Fibroblast of peridontal ligament (primary cell): ENCODE data around the gene IQGAP2.
A peak's percentile ranks its signal among the peaks of the same experiment; 100 is the strongest.

Experiments used
- DNase-seq: peaks from one replicate; pipeline ENCODE4 v3.0.0-alpha.2; 2010; ENCODE audit errors: extremely low read depth

Gene IQGAP2

DNA sequence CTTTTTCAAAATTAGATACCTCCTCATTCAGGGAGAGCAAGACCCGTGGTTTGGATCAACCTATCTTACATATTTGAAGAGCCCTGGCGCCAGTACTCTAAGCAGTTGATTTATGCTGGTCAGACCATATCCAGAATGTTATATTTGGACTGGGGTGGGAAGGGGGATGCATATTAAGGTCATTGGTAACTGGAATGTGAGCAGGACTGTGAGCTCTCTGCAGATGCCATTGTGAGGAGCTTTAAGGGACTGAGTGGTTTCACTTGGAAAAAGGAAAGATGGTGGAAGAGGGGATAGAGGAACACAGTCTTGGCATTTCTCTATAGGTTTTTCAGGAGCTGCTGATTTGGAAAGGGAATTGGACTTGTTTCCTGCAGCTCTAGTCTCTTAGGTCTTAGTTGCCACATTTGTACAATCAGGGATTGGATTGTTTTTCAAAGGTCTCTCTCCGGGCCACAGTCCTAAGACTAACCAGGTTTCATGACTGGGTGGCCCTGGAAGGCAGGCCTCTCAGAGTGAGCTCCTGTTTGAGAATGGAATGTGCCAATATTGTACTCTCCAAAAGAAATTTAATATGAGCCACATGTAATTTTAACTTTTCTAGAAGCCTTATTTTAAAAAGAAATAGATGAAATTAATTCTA, 287.1 kb downstream of the IQGAP2 start:
- no peak for DNase-seq

DNA sequence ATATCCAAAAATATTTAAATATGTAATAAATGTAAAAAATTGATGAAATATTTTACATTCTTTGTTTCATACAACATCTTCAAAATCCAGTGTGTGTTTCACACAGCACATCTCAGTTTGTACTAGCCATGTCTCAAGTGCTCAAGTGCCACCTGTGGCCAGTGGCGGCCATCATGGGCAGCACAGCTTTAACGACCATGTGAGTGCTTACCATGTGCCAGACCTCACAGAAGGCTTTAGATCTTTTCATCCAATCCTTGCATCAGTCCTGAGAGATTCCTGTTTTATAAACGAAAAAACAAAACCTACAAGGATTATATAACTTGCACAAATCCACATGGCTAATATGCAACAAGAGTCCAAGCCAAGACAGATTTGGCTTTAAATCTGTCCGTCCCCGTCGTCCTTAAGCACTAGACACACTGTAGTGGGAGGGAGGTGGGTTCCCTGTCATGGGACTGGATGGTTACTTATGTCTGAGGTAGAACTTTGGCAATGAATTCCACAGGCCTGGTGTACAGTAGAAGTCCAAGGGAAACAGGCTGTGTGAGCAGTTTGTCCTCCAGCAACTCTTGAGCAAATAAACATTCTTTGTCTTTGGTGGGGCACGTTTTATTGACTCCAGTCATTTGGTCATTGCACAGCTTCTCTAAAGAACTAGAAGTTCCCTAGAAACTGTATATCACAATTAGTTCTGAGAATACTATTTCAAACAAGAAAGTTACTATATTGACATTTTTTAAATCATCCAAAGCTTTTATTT, 287.8 kb downstream of the IQGAP2 start:
- DNase-seq = peak; percentile 79

DNA sequence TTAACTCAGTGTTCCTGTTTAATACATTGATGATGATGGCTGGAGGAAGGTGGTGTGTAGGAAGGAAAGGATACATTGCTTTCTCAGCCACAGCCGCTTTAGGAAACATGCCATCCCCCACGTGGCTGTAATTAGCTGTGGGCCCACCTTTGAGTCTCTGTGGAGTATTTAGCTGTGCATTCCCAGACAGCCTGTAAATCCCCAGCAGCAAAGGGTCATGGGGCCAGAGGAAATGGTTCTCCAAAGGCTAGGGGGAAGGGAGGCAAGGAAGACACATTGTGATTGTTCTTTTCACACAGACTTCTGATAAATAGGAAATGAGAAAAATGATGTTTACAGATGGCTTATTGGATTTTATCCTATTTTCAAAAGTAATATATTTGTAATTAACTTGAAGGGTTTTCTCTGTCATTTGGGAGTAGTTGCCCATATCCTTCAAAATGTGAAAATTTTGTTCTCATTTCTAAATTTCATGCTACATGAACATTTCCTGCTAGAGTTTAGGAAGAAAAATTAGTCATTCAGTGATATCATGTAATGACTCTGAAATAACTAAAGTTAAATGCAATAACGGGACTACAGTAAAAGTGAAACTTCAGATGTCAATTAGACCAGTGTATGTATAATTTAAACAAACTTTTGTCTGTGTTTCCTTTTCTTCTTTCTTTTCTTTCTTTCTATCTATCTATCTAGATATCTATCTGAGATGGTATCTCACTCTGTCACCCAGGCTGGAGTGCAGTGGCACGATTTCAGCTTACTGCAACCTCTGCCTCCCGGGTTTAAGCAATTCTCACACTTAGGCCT, 288.6 kb downstream of the IQGAP2 start:
- peak; percentile 74 for DNase-seq

DNA sequence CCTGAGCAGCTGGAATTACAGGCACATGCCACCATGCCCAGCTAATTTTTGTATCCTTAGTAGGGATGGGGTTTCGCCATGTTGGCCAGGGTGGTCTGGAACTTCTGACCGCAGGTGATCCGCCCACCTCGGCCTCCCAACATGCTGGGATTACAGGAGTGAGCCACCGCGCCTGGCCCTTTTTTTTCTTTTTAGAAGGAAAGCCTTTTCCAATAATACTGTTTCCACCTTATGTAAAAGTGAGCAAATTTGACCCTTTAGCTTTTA, 289.1 kb downstream of the IQGAP2 start:
- DNase-seq = no peak

DNA sequence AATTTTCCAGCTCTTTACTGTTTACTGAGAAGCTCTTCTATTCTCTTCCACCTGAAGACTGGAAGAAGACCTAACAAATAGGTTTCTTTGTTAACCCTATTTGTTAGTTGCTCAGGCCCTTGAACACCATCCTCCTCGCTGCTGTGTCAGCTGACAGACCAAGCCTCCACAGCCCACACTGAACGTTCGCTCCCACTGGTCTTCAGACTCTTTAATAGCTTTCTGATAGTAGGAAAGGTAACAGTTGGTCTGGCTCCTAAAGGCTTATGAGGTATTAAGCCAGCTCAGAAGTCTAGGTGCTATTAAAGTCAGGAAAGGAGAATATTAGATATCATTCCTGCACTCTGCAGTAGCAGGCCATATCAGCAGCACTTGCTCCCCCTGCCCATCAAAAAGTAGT, 289.6 kb downstream of the IQGAP2 start:
- DNase-seq = no peak

DNA sequence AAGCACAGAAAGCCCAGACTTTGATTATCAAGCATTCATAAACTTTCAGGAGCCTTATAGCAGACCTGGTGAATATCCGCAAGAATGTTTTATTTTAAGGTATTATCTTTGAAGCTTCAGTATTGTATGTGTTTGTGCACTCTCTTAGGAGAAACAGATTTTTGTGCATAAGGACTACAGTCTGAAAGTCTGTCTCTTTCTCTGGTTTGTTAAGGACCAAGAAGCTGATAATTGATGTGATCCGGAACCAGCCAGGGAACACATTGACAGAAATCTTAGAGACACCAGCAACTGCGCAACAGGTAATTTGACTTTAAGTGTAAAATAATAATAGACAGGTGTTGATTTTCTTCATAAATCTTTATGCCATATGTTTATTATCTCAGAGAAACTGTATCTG, 290.1 kb downstream of the IQGAP2 start:
- no peak for DNase-seq

DNA sequence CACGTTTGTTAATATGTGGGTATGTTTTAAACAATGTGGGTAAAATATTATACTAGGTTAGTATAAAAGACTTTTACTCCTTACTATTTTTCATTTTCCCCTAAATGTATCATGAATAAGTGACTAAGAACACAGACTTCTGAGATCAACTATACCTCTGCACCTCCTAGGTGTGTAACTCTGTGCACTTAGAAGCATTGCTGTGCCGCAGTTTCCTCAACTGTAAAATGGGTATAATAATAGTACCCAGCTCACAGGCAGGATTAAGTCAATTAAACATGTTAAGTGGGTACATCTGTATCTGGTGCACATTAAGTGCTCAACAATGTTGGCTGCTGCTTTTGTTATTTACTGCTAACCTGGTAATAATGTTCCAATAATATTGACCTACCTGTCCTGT, 291.2 kb downstream of the IQGAP2 start:
- DNase-seq = no peak

DNA sequence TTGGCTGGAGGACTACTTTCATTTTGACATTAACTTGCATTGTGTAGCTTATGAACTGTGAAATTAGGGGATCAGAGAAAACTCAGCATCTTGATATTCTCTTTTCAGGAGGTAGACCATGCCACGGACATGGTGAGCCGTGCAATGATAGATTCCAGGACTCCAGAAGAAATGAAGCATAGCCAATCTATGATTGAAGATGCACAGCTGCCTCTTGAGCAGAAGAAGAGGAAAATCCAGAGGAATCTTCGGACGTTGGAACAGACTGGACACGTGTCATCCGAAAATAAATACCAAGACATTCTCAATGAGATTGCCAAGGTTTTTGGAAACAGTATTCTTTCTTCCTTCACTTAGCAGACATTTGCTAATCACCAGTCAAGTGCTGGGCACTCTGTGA, 292.3 kb downstream of the IQGAP2 start:
- no peak for DNase-seq

DNA sequence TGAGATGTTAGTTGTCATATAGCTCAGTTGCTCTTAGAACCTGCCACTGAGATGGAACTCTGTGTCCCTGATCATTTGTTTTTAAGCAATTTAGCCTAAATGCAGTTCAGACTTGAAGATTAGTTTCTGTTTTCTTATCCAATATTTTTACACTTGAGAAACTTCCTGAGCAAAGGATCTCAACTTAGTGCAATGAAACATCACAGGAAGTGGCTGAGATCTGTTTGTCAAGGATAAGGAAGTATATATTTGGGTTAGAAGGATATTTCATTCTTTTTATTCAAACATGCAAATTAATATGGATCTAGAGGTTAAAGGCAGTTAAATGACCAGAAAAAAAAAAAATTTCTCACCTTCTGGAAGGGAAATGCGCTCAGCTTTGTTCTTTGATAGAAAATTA, 293.2 kb downstream of the IQGAP2 start:
- DNase-seq = no peak

DNA sequence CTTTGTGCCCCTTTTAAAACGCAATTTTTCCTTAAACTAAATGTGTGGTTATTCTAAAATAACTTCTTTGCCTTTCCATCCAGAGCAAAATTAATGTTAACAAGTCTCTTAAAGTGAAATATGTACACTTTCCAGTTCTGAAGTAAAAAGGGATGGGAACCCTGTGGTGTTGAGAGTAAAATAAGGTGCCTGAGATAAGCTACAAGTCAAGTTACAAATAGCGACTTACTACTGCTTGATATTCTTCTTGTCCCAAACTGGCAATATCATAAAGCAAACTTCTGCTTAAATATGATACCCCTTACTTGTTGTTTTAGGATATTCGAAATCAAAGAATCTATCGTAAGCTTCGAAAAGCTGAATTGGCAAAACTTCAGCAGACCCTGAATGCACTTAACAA, 294.6 kb downstream of the IQGAP2 start:
- no peak for DNase-seq

DNA sequence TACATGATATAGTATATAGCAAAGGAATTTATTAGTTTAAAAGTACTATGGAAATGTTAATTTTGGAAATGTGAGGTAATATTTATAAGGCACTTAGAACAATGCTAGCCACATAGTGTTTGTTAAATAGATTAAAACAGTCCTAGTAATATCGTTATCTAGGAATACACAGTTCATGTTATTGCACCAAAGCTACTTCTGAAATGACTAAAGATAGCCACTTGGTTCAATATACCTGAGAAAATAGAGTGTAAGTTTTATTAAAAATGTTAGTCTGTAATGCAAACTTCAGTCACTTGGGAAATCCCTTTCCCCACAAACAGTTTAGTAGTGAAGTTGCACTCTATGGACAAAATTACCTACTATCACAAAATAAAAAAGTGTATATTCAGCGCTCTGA, 297.5 kb downstream of the IQGAP2 start:
- DNase-seq = no peak

DNA sequence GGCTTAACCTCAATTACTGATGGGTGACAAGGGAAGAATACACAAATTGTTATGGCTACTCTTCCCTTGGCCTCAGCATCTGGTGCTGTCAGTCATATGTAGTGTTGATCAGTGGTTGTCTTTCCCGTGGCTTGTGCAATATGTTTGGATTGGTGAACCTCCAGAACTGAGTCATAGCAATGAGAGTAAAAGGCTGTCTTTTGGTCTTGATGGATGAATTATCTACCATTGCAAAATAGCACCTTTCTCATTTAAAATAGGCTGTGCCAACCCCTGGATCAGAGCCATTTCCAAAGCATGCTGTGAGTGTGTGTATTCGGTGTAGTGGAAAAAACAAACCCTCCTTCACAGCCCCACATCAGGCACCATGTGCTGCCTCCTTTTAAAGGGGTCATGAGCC, 298.2 kb downstream of the IQGAP2 start:
- peak; percentile 92 for DNase-seq

DNA sequence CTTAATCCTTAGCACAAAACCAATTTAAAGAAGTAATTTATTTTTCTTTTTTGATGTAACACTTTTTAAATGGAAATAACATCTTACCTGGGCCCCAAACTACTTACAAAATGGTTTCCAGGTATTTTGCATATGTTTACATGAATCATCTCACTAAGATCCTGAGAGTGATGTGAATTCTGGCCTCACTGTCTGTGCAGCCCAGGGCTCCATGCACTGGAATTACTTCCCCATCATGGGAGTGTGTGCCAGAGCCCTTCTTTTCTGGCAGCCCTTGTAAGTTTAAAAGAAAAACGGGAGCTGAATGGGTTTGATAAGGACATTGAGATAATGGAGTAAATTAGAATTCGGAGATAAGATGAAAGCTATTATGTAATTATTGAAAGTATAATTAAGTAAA, 300.6 kb downstream of the IQGAP2 start:
- DNase-seq = no peak

DNA sequence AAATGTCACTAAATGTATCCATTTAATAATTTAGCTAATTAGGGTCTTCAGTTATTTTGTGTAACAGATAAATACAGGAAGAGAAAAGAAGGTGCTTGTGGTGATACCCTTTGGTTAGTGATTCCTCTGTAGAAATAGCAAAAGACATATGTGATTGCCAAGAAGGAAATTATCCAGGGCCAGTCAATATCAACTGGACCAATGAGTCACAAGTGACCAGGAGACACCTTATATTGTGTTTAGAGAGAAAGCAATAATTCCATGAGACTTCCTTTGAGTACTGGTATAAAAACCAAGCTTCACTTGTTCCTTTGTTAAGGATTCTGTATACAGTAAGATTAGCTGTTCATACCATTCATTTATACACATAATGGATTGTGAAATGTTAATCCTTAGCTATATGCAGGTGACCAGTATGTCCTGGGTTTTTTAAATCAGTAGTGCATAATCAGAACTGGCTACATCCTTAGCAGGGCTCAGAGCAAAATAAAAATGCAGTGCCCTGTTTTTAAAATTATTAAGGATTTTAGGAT, 301.1 kb downstream of the IQGAP2 start:
- no peak for DNase-seq

DNA sequence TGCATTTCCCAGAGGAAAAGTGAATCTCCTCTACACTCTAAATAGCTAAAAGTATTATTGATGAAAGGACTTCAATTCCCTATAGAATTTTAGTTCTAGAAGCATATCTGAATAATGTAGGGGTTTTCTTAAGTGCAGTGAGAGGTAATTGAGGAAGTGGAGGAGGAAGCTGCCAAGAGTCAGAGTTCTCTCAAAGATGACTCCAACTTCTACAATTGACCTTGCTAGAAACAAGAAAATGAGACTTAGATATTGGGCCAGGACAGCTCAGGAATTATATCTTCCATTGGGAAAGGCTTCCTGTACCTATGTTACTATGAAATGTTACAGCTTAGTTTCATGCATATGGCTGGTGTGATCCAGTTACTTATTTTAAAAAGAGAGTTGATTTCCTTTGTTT, 302.5 kb downstream of the IQGAP2 start:
- no peak for DNase-seq

DNA sequence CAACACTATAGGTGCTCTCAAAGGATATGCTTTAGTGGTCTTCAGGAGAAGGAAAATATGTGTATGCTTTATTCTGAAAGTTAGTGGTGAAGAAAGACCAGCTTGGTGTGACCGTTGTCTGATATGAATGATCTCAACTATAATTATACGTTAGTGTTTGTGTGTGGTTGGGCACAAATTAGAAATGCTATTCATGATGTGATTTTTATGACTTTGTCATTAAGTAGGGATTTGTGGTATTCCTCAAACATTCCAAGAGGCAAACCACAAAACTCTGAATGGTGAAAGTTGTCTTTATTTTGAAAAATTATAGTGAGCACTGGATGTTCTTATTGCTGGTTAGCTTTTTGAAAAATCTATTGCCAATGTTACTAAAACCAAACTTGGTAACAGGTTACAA, 306.7 kb downstream of the IQGAP2 start:
- peak; percentile 95 for DNase-seq

DNA sequence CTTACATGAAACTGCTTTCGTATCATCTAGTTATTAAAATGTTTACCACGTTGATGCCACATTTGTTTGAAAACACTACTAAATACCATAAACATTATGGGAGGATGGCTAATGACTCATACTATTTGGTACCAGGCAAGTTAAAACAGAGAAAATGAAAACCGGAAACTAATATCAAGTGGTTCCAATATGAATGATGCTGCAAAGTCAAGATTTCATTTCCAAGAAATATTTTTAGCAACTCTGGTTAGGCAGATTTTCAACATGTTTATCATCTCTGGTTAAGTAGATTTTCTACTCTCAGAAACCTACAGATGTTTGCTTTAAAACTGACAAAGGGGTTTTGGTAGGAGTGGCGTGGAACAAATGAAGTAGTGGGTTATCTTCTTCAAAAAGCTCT, 307.9 kb downstream of the IQGAP2 start:
- DNase-seq = peak; percentile 83

DNA sequence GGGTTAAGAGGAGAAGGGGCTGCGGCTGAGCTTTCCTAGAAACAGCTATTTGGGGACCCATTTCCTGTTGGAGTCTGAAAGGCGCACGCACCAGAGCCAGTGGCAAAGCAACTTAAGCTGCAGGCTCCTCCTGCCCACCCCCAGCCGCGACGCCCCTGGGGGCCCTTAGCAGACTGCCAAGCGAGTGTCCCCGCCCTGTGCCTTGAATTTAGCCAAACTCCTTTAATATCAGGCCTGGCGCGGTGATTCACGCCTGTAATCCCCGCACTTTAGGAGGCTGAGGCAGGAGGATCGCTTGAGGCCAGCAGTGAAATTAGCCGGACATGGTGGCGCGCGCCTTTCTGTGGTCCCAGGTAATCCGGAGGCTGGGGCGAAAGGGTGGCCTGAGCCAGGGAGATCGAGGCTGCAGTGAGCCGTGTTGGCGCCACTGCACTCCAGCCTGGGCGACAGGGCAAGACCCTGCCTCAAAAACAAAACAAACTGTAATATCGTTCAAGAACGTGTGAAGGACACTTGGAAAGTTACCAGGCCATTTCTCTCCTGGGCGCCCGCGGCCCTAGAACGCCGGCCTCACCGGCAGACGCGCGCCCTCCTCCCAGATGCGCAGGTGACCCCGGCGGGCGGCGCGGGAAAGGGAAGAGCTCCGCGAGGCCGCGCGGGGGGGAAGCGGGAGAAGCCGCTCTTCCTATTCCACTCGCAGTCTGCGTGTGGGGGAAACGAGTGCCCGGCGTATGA, 311.8 kb downstream of the IQGAP2 start:
- DNase-seq = no peak

DNA sequence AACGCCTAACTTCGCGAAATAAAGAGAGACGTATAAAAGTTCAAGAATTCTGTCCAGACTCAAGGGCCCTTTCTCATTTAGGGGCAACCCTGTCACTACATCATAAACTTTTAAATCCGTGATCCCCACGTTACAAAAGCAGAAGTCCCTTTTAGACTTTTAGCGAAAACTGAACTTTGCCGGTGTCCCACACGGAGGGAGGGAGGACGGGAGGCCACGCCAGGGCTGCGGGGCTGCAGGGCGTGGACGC, 312.3 kb downstream of the IQGAP2 start:
- no peak for DNase-seq

DNA sequence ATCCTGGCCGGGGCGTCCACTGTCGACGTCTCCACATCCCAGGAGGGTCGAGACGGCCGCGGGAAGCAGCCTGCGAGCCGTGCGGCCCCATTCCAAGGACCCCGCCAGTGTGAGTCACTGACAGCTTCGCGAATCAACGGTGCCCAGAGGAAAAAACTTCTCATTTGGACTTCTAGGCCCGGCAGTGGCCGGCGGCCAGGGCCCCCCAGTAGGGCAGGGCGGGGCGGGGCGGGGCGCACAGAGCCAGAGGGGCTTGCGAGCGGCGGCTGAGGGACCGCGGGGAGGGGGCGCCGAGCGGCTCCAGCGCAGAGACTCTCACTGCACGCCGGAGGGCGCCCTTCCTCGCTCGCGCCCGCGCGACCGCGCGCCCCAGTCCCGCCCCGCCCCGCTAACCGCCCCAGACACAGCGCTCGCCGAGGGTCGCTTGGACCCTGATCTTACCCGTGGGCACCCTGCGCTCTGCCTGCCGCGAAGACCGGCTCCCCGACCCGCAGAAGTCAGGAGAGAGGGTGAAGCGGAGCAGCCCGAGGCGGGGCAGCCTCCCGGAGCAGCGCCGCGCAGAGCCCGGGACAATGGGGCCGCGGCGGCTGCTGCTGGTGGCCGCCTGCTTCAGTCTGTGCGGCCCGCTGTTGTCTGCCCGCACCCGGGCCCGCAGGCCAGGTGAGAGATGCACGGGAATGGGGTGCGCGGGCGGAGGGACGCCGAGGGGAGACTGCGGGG, 312.8 kb downstream of the IQGAP2 start, which contains the start of gene F2R:
F2R (plus strand) TSS at position 391 of the 720 bp plus-strand sequence; CDS start at position 573, 182 bp downstream.
- peak; percentile 85 for DNase-seq

DNA sequence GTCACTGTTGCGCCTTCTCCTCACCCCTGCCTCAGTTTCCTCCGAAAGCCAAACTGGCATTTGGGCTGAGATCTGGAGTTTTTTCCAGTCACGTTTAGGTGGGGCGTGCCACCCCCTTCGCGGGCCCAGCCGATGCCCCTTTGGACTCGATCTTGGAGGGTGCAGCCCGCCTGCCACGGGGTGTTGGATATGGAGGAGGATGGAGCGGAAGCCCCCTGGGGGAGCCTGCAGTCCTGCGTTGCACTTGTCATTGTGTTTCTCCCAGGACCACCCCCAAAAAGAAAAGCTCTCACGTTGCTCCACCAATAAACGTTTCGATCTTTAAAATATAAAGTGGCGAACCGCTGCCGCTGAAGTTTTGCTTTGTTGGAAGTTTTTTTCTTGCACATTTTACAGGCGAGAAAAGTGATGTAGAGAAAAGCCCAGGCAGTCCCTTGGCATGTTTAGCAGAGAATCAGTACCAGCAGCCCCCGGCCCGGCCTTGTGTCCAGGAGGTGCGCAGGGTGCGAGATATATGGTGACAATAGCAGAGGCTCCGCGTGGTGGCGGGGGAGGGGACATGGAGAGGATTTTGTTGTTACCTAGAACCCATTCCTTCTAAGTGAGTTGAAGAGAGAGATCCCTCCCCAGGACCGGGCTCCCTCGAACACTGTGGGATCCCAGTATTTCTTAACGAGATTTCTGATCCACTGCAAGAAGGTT, 313.5 kb downstream of the IQGAP2 start:
- no peak for DNase-seq
